Measurements from ENCODE around the gene SHOC2. TPM values are rescaled to one million over a fixed set of nuclear protein-coding genes. Genes with fewer than 3 reads are reported as not detected.

Gene SHOC2
- total RNA-seq, 4 donors from 2014 or later, result 49.2 to 50.9 (median 50.5) TPM

DNA sequence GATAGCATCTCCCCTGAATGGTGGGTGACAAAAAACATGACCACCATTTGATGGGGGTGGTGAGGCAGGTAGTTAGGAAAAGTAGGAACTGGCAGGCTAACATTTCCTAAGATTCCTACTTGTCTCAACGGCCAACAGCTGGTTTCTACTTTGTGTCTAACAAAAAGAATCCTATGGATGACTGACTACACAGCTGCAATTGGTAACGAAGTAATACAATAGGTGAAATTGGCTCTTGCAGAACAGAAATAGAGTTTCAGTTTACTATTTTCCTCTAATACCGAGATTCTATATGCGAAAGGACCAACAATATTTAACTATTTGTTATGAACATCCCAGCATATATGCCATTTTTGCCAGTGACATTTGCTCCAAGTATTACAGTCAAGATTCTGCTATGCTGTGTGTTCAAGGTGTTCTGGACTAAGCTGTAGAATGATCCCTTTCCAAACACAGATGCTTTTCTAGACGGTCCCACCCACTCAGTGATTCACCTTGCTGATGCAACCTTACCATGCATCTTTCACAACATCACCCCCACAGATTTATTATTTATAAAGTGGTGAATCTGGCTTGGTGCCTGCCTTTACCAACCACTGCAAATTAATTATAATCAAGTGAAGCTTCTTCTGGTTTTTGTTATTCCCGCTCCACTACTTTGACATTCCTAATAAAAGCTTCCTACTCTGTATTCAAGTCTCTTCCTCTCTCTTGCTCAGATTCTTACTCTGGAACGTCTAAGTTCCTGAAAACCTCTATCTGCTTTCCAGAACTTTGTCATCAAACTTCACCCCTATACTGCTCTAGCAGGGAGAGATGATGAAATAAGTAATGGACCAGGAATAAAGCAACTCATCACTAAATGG, 17.2 kb upstream of the SHOC2 start:
- Histone ChIP-seq H3K9me3 (no peaks in the 10 kb centered on the region), H3K4me3 (no peak overlapping the region), H3K36me3 (peaks cover 0 to 47% (median under 1%) of the 10 kb centered on the region in 3 donors), H3K27ac (no peak overlapping the region), H3K27me3 (no peaks in the 10 kb centered on the region), H3K4me1 (peaks cover 0 to 8% (median under 1%) of the 10 kb centered on the region in 4 donors)
- TF ChIP-seq CTCF (IDR thresholded peaks at IDR 0.05) (no peak), EP300 (IDR thresholded peaks at IDR 0.05) (no peak), POLR2A (IDR thresholded peaks at IDR 0.05) (no peak)
- 84 to 85% methylated on average over 7 of the region's 7 CpGs for WGBS, 2 donors
- no peak for DNase-seq (ENCODE audit: low spot score in 2 of 2)

- H3K9me3 ChIP-seq, result no peaks in the 10 kb centered on the region
- DNase-seq (ENCODE audit: low spot score in 2 of 2), result no peak
- no peak overlapping the region for H3K4me3 ChIP-seq
- H3K36me3 ChIP-seq, result peaks cover 0 to 43% (median 0%) of the 10 kb centered on the region in 3 donors
- H3K27me3 ChIP-seq, result no peaks in the 10 kb centered on the region
- H3K27ac ChIP-seq, result no peak overlapping the region
- WGBS, 2 donors, result 48 to 70% methylated on average over 3 of the region's 3 CpGs
- no peak for TF ChIP-seq EP300 (IDR thresholded peaks at IDR 0.05)
- no peak for TF ChIP-seq POLR2A (IDR thresholded peaks at IDR 0.05)
- no peak for TF ChIP-seq CTCF (IDR thresholded peaks at IDR 0.05)
- H3K4me1 ChIP-seq, result peaks cover 0 to 6% (median 0%) of the 10 kb centered on the region in 4 donors
Observed at GRCh38 chr10:110903280-110904278, 15.8 kb upstream of the SHOC2 start.

DNA sequence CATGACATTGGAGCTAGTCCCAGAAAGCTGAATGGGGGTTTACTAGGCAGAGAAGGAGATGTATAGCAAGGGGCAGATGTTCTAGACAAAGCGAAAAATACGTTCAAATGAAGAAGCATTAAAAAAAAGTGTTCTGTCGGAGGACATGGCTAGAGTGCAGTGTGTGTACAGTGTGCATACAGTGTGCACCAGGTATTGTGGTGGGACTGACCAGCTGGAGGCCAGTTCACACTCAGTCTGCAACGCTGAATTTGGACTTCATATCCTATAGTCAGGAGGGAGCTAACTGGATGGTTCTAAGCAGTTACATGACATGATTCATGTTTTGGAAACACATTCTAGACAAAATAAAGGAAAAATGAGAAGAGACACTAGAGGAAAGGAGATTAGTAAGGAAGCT, 9.3 kb upstream of the SHOC2 start:
- H3K9me3 ChIP-seq, result no peaks in the 10 kb centered on the region
- 87 to 91% methylated on average over 4 of the region's 4 CpGs for WGBS, 2 donors
- no peak for TF ChIP-seq POLR2A (IDR thresholded peaks at IDR 0.05)
- TF ChIP-seq EP300 (IDR thresholded peaks at IDR 0.05), result no peak
- TF ChIP-seq CTCF (IDR thresholded peaks at IDR 0.05), result no peak

GRCh38 chr10:110912374-110912773, 7.0 kb upstream of the SHOC2 start:
- Histone ChIP-seq H3K9me3 (no peaks in the 10 kb centered on the region), H3K36me3 (peaks cover 0 to 4% (median 0%) of the 10 kb centered on the region in 3 donors), H3K27me3 (no peaks in the 10 kb centered on the region), H3K27ac (no peak overlapping the region), H3K4me3 (no peak overlapping the region), H3K4me1 (peaks cover 0 to 2% (median under 1%) of the 10 kb centered on the region in 4 donors)
- WGBS, 2 donors, result 76 to 82% methylated on average over 3 of the region's 3 CpGs
- TF ChIP-seq POLR2A (IDR thresholded peaks at IDR 0.05) (no peak), CTCF (IDR thresholded peaks at IDR 0.05) (no peak), EP300 (IDR thresholded peaks at IDR 0.05) (no peak)
- DNase-seq (ENCODE audit: low spot score in 2 of 2), result no peak

More for the DNA sequence above, 9.3 kb upstream of the SHOC2 start:
- no peak for DNase-seq (ENCODE audit: low spot score in 2 of 2)
- no peak overlapping the region for H3K27ac ChIP-seq
- no peaks in the 10 kb centered on the region for H3K4me1 ChIP-seq
- H3K36me3 ChIP-seq, result peaks cover 0 to 14% (median 0%) of the 10 kb centered on the region in 3 donors
- H3K27me3 ChIP-seq, result no peaks in the 10 kb centered on the region
- H3K4me3 ChIP-seq, result no peak overlapping the region
